Measurements from ENCODE around the gene KANSL1.
"Not testable (repeated sequence)": the region's sequence is repeated elsewhere in the genome, so short reads cannot be mapped to it uniquely, and the experiment has no call there.

The KANSL1 gene

DNA sequence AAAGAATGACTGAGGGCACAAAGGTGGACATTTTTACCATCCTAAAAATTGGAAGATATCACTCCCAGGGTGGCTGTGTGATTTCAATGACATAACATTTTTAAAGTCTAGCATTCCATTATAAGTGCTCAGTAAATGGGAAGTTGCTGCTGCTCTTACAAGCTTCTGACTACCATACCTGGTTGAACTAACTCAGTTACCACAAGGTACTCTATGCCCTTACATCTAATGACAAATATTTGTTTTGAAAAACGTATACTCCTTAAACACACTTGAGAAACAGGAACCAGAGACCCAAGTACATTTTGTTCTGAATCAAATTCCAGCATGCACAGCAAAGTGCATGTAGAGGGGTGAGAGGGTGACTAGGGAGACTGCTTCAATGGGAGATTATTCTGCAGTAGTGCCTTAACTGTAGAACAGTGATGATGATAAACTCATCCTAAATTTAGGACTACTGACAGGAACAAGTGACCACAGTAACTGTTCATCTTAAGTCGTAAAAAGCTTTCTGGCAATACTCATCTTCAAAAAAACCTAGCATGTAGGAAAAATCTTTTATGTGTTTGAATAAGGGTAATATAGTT, 83.5 kb downstream of the KANSL1 start:
- DNase-seq, result no peak

DNA sequence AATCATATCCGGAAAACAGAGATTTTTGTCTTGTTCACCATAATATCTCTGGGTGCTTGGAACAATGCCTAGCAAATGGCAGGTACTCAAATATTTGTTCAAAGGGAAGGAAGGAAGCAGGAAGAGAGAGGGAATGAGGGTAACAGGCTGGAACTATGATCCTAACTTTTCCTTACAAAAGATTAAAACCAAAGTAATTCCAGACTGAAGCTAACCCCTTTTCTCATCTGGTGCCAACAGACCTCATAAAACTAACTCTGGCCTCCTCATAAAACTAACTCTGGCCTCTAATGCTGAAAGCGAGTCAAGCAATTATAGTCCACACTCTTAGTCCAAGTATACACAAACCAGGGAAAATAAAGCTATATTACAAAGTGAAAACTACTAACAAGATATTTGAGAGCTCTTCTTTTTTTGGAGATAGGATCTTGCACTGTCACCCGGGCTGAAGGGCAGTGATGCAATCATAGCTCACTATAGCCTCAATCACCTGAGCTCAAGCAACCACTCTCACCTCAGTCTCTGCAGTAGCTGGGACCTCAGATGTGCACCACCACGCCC, 84.6 kb downstream of the KANSL1 start:
- no peak for DNase-seq

DNA sequence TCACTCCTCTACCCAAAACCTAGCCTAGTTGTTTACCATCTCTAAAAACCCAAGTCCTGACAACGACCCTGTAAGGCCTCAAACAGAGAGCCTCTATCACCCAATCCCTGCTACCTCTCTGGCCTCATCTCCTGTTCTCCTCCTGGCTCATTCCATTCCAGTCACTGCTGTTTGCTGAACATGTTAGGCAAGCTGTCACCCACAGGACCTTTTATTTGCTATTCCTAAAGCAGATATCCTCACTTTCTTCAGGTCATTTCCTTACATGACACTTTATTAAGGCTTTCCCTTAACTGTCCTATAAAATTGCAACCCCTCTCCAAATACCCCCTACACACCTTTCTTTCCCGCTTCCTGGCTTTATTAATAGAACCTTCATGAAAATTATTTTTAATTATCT, 85.1 kb downstream of the KANSL1 start:
- no peak for DNase-seq

DNA sequence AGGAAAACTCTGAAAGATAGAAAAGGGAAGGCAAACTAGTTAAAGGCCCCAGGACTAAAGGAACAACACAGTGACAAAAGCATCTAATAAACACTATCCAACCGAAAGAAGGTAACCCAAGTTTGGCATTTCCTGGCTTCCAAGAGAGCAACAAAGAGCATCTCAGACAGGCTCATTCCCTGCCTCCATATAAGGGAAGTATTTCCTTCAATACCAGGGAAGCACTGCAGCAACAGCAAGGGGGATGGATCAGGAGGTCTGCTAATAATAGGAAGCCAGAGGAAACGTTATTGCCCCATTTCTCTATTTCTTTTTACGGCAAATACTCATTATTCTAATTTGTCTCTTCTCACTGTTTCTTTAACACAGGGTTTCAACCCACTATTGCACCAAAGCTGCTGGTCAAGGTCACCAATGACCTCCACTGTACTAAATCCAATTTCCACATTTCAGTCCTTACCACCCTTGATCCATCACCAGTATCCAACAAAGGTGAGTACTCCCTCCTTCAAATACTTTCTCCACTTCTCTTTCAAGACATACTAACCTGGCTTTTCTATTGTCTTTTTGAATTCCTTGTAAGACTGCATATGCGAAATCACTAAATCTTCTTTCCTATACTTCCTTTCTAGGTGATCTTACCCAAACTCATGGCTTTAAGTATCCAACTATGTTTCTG, 86.1 kb downstream of the KANSL1 start:
- no peak for DNase-seq

DNA sequence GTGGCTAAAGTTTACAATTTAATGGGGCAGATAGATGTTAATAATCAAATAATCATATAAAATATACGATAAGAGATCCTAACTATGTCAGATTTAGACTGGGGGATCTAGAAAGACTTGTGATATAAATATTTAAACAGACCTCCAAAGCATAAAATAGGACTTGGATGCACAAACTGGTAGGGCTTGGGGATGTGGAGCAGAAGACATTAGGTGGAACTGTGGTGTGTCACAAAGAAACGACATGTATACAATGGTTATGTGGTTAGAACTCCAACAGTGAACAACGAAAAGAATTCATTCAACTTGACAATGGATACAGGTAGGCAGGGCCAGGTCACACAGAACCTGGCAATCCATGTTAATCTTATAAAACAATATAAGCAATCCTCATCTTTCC, 90.4 kb downstream of the KANSL1 start:
- DNase-seq, result not testable (repeated sequence)

DNA sequence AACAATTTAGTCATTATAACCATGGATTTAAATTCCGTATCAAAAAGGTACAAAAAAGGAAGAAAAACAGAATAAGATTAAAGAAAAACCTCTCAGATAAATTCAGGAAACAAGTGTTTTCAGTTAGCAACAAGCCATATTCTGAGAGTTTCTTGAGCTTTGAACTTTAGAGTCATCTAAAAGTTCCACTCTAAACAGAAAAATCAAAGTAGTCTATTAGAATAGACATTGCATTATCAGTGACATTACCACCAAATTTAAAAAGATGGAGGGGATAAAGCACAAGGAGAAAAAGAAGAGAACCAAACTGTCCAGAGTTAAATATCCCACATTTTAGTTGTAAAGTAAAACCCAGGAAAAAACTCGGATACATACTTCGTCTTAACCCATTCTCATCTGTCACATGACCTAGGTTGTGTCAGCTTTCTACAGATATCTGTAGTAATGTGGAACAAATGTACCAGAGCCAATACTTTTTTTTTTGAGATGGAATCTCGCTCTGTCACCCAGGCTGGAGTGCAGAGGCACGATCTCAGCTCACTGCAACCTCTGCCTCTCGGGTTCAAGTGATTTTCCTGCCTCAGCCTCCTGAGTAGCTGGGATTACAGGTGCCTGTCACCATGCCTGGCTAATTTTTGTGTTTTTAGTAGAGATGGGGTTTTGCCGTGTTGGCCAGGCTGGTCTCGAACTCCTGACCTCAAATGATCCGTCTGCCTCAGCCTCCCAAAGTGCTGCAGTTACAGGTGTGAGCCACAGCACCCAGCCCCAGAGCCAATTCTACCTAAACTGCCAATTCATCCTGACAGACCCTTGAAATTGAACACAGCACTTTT, 91.2 kb downstream of the KANSL1 start:
- DNase-seq, result not testable (repeated sequence)

DNA sequence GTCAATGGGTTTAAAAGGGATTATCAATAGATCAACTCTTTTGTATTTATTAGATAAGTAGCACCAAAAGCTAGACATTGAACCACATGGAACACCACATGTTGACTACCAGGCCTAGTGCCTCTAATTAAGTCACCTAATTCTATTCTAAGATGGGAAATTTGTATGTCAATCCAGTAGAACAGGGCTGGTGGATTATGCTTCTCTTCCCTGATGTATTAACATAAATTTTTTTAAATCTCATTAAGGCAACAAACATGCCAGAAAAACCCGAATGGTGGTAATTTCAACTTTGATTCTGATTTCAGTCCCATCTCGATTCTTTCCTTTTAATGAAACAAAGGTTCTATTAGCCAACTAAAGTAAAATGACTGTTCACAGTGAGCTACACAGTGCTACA, 92.6 kb downstream of the KANSL1 start:
- no peak for DNase-seq

DNA sequence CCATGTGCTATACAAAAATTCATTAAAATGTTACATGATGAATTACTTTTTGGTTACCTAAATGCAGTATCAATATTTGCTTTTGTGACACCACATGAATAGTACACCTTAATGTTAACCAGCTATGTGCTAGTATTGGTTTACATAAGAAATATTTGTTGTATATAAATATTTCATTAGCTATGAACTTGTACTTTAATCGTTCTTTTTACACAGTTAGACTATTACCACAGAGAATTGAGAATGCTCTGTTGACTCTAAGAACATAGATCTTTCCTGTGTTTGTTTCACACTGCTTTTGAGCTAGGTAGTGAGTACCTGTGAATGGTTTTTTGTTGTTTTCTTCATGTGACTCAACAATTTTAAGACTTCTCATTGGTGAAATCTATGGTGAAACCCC, 93.4 kb downstream of the KANSL1 start:
- DNase-seq, result no peak

DNA sequence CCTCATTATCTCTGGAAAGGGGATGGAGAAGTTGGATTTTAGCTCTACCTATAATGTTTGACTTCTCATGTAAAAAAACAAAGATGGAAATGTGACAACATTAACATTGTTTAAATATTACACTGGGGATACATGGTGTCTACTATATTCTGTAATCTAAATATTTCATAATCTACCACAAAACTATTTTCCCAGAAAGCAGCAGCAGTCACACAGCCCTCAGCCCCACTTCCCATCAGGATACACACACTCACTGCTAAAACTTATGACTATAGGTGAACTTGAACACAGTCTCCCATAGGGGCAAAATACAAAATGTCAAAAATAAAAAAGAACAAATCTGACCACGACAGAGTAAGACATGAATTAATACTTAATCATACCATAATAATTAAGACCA, 95.7 kb downstream of the KANSL1 start:
- DNase-seq, result no peak

DNA sequence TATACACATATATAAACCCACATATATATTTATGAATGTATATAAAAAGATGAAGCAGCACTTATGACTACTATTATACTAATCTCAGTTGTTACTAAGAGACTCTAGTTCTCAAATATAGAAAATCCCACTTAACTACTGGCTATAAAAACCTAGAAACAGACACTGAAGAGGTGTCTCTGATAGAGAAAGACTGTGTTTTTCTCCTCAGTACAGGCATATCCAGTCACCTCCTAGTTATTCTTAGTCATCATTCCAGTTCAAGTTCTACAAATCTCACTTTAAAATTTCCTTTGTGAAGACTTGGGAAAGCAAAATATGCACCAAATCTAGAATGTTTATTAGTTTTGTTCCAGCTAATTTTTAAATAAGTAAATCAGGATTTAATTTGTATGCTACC, 100.2 kb downstream of the KANSL1 start:
- DNase-seq, result no peak

DNA sequence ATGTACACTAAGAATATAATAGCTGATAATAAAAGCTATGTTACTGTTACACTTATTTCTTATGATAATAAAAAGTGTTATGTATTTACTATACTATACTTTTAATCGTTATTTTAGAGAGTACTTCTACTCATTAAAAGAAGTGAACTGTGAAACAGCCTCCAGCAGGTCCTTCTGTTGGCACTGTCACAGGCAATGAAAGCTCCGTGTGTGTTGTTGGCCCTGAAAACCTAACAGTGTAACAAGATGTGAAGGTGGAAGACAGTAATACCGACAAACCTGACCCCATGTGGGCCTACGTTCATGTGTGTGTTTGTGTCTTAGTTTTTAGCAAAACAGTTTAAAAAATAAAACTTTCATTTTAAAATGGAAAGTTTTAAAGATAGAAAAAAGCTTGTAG, 102.4 kb downstream of the KANSL1 start:
- DNase-seq, result no peak

DNA sequence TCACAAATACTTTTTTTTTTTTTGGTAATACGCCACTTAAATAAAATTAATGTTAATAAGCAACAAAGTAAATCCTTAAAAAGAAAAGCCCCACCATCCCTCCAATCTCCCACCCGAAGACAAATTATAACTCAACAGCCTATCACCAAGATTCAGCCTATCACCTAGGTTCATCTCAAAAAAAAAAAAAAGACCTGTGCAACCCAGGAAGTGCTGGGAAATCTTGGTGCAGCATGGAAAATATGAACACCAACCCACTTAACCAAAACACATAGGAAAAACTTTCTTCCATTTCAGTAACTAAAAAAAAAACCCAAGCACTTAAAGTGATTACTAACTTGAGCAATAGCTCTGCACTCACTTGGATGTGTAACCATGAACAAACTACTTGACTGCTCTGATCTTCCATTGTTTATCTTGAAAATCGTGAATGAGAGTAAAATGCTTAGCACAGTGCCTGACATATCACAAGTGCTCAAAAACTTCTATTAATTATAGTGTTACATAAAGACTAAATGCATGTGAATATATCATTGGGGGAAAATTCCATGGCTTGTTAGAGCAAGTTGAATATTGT, 103.8 kb downstream of the KANSL1 start:
- DNase-seq, result no peak

DNA sequence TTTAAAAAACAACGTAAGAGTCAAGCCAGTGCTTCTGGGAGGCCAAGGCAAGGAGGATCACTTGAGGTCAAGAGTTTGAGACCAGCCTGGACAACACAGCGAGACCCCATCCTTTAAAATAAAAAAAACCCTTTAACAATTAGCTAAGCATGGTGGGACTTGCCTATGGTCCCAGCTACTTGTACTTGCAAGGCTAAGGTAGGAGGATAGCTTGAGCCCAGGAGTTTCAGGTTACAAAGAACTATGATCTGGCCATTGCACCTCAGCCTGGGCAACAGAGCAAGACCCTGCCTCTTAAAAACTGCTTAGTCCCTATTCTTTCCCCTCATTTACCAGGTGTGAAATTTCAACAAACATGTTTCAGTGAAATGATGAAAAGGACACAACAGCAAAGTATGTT, 104.6 kb downstream of the KANSL1 start:
- no peak for DNase-seq

DNA sequence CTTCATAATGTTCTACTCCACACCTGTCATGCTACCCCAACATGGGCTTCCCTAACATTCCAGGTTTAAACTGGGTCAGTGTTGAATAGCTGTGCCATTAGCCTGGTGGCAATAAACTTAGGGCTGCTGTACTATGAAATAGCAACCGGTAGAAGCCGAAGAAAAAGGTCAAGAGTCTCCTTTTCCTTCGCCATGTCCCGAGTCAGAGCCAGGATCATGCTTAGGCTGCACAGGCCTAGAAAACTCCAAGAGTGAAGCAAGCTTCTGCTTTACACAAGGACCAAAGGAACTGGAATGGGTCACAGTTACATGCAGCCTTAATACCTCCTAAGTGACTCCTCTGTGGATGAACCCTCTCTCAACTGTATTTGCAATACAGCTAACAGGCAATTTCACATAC, 105.4 kb downstream of the KANSL1 start:
- not testable (repeated sequence) for DNase-seq

DNA sequence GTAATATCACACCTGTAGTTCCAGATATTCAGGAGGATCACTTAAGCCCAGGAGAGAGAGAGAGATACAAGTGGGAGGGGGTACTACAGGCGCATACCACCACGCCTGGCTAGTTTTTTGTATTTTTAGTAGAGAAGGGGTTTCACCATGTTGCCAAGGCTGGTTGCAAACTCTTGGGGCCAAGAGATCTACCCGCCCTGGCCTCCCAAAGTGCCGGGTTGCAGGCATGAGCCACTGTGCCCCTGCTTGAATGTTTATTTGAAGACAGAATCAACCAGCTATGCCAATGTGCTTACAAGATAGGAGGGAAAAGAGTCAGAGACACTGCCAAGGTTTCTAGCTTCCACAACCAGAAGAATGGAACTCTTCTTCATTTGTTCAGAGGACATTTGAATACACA, 106.4 kb downstream of the KANSL1 start:
- DNase-seq, result no peak

DNA sequence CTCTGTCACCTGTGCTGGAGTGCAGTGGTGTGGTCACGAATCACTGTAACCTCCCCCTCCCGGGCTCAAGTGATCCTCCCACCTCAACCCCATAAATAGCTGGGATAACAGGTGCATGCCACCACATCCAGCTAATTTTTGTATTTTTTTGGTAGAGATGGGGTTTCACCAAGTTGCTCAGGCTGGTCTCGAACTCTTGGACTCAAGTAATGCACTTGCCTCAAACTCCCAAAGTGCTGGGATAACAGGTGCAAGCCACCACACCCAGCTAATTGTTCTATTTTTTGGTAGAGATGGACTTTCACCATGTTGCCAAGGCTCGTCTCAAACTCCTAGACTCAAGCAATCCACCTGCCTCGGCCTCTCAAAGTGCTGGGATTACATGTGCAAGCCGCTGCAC, 107.7 kb downstream of the KANSL1 start:
- DNase-seq, result no peak

DNA sequence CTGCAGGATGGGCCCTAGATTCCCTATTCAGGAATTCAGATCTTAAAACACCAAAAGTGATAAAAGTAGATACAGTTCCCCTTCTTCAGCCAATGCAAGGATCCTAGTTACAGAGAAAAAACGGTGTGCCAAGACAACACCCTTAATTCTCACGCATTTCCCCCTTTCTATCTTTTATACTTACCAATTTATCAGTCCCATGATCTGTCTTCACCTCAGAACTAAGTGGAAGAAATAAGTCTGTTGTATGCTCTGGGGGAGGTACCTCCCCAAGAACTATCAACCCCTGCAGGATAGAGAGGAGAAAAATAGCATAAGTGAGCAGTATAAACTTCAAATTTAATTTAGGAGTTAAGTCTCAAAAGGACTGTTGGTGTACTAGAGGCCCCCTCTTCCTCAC, 111.0 kb downstream of the KANSL1 start:
- no peak for DNase-seq

DNA sequence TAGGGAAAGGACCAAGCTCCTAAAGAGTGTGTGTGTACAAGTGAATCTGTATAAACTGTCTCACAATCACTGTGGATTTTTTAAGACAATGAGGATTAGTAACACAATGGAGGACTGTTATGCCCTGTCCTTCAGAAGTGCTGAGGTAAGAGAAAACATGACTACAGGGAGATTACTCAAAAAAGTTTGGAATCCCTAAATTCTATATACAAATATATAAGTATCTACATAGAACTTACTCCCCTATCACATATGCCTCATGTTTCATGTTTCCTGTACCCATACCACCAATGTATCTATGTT, 112.3 kb downstream of the KANSL1 start:
- DNase-seq, result no peak

DNA sequence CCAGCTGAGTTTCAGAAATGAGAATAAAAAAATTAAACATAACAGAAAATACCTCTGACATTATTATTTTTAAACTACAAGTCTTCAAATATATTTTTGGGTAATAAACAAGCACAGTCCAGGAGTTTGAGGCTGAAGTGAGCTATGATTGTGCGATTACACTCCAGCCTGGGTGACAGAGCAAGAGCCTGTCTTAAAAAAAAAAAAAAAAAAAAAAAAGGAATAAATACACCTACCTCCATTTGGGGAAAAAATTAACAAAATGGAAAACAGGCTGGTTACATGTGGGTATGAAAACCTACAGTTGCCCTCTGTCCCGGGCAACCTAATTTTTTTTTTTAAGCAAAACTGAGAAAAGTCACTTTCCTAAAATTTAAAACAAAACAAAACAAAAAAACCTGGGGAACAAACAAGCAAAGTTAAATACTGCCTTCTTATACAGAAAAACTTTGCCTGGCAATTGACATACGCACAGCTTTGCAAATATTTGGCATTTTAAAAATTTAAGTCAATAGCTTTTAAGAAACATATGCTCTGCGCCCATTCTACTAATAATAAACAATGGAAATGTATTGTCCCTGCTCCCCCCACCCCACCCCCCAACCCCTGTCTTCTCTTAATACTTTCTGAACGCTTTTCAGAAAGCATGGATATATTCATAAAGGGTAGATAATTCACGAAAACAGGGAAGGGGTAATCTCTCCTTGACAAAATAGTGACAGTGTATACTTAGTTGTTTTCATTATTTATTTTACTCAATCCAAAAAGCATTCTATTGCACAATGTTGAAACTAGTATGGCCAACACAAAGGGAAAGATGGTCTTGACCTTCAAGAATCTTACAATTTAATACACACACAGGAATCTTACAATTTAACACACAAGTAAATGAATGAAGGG, 112.9 kb downstream of the KANSL1 start:
- no peak for DNase-seq

DNA sequence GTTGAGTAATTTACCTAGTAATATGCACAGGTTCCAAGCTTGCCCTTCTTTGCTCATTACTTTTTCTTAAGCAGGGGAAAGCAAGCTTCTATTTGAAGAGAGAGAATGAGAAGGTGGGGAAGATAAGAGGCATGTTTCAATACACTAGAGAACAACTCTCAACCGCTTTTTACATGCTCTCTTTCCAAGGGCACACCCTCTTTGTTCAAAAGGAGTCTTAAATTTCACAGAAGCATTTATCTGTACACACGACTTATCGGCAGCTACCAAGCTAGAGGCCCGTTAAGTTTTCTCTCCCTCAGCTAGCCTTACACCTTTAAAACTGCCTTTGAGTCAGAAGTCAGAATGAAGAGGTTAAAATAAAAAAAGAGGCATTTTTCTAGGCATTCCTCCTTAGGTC, 114.6 kb downstream of the KANSL1 start:
- no peak for DNase-seq

DNA sequence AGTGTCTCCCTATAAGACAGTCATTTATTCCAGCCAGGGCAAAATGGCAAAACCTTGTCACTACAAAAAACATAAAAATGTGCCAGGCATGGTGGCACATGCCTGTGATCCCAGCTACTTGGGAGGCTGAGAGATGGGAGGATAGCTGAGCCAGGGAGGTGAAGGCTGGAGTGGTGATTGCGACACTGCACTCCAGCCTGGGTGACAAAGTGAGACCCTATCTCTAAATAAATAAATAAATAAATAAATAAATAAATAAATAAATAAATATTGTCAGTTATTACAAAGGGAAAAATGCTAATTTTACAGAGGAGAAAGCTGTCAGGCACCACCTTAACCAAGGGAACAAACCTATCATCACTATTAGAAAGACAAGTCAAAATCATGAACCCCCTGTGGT, 118.7 kb downstream of the KANSL1 start:
- DNase-seq, result no peak

DNA sequence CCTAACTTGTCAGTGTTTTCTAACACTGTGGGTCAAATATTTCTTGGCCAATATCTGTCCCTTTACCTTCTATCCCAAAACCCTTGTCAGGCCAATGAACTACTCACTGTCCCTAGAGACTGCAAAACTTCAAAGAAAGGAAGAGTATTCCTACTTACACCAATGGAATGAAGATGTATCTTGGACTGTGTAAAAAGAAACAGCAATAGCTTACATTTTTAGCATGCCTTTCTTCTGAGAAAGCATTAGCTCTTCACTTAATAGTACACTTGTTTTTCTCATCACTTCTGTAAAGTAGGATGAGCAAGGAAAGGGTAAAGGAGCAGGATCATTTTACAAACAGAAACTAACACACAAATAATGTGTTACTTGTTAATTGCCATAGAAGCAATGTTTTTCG, 120.2 kb downstream of the KANSL1 start:
- DNase-seq, result no peak

DNA sequence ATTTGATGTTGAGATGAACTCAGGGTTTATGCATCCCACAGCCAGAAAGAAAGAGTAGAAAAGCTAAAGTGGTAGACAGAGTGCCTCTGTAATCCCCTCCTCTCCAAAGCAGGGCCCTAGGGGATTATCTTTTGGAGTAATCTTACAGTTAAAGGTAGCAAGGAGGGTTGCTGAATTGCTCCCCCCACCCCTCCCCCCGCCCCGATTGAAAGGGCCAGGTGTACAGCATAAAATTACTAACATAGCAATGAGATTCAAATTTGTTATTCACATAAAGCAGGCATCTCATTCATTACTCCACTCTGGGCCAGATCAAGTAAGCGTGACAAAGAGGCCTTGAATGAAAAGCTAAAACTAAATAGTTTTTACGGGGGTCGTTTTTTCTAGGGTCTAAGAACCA, 121.4 kb downstream of the KANSL1 start:
- no peak for DNase-seq

Measured in islet precursor cell (in vitro differentiated cells).